ENCODE data around the gene ILDR1. TPM values are rescaled to one million over a fixed set of nuclear protein-coding genes. Genes with fewer than 3 reads are reported as not detected.

Gene ILDR1
- total RNA-seq, 2 experiments from 2014 or later, result not detected

DNA sequence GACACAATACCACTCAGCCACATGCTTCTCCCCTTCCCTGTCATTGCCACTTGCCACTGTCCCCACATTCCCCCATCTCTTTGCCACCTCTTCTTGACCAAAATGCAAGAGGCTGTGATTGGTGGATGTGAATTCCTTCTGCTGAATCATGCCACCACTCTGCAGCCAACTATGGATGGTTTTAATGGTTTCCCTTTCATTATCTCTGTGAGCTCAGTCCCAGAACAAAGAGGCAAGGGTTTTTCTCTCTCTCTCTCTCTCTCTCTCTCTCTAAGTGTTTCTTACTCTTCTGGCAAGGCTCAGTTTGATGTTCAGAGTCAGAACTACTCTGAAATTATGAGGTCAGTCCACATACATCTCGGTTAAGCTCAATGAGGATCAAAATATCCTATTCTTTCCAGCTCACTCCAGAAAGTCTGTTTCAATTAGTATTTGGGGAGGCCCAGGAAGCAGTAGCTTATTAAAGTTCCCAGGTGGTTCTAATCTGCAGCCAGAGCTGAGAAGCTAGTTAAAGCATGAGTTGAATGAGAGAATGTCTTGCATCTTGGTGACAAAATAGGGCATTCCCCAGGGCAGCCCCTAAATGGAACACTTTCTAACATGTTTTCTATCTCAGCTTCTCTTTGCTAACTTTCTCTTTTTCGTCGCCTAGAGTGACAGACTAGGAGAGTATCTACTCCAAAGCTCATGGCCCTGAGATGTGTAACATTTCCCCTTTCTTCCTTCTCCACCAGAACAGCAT lies 8.5 kb upstream of the ILDR1 start:
- POLR2A ChIA-PET, result no interaction called here
- Mint-ChIP-seq H3K9me3 (peaks cover 1% of the 10 kb centered on the region), H3K4me1 (ENCODE audit: low read depth) (peaks cover 17% of the 10 kb centered on the region), H3K27me3 (peaks cover 4% of the 10 kb centered on the region), H3K27ac (peak overlapping the region; percentile 62), H3K36me3 (ENCODE audit: low read depth) (no peaks in the 10 kb centered on the region), H3K4me3 (no peak overlapping the region)
- CTCF ChIA-PET, result interaction anchor here (0.8 to 1.3 kb wide), 4 partner anchors 14 to 70 kb away, joined by 3 read pairs; no protein-coding TSS in a partner anchor
- peak; percentile 88 for ATAC-seq
- DNase-seq, result peak; percentile 31
- TF ChIP-seq, protein P1, sequence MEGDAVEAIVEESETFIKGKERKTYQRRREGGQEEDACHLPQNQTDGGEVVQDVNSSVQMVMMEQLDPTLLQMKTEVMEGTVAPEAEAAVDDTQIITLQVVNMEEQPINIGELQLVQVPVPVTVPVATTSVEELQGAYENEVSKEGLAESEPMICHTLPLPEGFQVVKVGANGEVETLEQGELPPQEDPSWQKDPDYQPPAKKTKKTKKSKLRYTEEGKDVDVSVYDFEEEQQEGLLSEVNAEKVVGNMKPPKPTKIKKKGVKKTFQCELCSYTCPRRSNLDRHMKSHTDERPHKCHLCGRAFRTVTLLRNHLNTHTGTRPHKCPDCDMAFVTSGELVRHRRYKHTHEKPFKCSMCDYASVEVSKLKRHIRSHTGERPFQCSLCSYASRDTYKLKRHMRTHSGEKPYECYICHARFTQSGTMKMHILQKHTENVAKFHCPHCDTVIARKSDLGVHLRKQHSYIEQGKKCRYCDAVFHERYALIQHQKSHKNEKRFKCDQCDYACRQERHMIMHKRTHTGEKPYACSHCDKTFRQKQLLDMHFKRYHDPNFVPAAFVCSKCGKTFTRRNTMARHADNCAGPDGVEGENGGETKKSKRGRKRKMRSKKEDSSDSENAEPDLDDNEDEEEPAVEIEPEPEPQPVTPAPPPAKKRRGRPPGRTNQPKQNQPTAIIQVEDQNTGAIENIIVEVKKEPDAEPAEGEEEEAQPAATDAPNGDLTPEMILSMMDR (IDR thresholded peaks at IDR 0.05), result no peak
- intact Hi-C loops (cut with micrococcal nuclease), result no loop called here

DNA sequence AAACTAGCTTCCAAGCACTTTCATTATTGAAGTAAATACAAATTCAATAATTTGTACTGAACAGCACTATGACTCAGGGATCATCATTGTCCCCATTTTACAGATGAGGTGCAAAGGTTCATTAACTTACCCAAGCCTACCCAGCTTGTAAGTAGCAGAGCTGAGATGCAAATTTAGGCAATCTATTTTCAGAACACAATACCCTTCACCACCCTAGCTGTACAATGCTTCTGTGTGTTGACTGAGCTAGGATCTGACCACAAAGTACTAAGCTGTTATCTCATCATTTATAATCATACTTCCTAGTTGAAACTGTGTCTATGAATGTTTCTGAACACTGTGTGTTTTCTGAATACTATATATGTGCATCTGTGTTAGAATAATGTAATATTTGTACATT lies 3.2 kb upstream of the ILDR1 start:
- Mint-ChIP-seq H3K4me1 (ENCODE audit: low read depth) (peaks cover 4% of the 10 kb centered on the region), H3K36me3 (ENCODE audit: low read depth) (no peaks in the 10 kb centered on the region), H3K9me3 (no peaks in the 10 kb centered on the region), H3K27me3 (peaks cover 16% of the 10 kb centered on the region), H3K27ac (no peak overlapping the region), H3K4me3 (no peak overlapping the region)
- ChIA-PET POLR2A (no interaction called here), CTCF (interaction anchor here (1.2 kb wide), 1 partner anchor 9 kb away, joined by 6 read pairs; no protein-coding TSS in a partner anchor)
- intact Hi-C loops (cut with micrococcal nuclease), result no loop called here
- ATAC-seq (no peak), DNase-seq (no peak)
- TF ChIP-seq, protein P1 (IDR thresholded peaks at IDR 0.05), result no peak

DNA sequence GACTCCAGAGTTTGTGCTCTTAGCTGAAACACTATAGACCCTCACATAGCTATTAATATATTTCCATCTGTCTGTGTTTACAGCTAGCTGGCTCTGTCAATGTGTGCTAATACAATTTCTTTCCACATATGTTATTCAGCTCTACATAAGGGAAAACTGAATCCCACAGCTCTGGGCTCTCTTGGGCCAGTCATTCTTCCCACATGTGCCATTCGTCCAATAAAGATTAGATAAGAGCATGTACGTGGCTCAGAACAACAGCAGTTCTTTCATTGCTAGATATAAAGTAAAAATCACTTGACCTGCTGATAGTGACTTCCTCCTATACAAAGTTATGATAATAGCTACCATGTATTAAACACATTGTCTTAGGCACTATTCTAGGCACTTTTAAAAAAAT lies 2.8 kb upstream of the ILDR1 start:
- TF ChIP-seq, protein P1 (IDR thresholded peaks at IDR 0.05), result no peak
- no peaks in the 10 kb centered on the region for H3K36me3 Mint-ChIP-seq (ENCODE audit: low read depth)
- ATAC-seq (no peak), DNase-seq (no peak)
- H3K4me3 Mint-ChIP-seq, result no peak overlapping the region
- H3K9me3 Mint-ChIP-seq, result no peaks in the 10 kb centered on the region
- H3K4me1 Mint-ChIP-seq (ENCODE audit: low read depth), result no peaks in the 10 kb centered on the region
- POLR2A ChIA-PET, result no interaction called here
- intact Hi-C loops (cut with micrococcal nuclease), result no loop called here
- H3K27ac Mint-ChIP-seq, result no peak overlapping the region
- CTCF ChIA-PET, result interaction anchor here (1.2 kb wide), 1 partner anchor 10 kb away, joined by 6 read pairs; no protein-coding TSS in a partner anchor
- H3K27me3 Mint-ChIP-seq, result peaks cover 19% of the 10 kb centered on the region

DNA sequence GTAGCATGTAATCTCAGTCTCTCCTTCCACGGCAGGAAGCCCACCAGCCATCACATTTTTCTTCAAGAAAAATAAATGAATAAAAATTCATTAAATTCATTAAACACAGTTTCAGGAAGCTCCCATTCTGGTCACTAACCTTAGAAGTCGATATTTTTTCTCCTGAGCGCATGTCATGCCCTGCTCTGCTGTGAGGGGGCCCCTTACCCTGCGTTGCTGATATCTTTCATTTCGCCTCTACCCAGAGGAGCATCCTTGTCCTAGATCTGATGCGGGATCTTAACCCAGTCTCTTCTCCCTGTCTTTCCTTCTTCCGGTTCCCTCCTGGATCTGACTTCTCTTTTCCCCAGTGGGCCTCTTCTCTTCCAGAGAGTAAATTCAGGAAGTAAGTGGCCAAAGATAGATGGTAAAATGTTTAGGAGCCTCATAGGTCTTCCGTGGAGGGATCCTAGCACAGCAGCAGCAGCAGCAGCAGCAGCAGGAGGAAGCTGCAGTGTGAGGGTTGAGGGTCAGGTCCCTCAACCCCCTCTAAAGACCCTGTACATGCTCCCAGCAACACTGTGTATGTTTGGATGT lies 1.4 kb upstream of the ILDR1 start:
- POLR2A ChIA-PET, result no interaction called here

More for the DNA sequence above, 1.4 kb upstream of the ILDR1 start:
- intact Hi-C loops (cut with micrococcal nuclease), result no loop called here
- CTCF ChIA-PET, result no interaction called here
- Mint-ChIP-seq H3K27ac (no peak overlapping the region), H3K4me1 (ENCODE audit: low read depth) (no peaks in the 10 kb centered on the region), H3K36me3 (ENCODE audit: low read depth) (no peaks in the 10 kb centered on the region), H3K27me3 (peaks cover 30% of the 10 kb centered on the region), H3K4me3 (no peak overlapping the region), H3K9me3 (no peaks in the 10 kb centered on the region)
- DNase-seq (no peak), ATAC-seq (no peak)
- TF ChIP-seq, protein P1 (IDR thresholded peaks at IDR 0.05), result no peak

Data from activated CD8-positive, alpha-beta T cell treated with anti-CD3 and anti-CD28 coated beads for 36 hours (primary cell).